Measurements from ENCODE around the gene RPTOR.

- TF ChIP-seq RBAK (tag by site-specific recombination; IDR thresholded peaks at IDR 0.05) (no peak), WT1 (tag by site-specific recombination; IDR thresholded peaks at IDR 0.05) (no peak), CTCF (tag by site-specific recombination; IDR thresholded peaks at IDR 0.05) (no peak), ZBTB26 (tag by site-specific recombination; optimal IDR thresholded peaks at IDR 0.05) (no peak), ZSCAN5A (tag by site-specific recombination; IDR thresholded peaks at IDR 0.05) (no peak), ZBTB7A (tag by site-specific recombination; IDR thresholded peaks at IDR 0.05; ENCODE audit: low read depth) (no peak), TCF7L2 (IDR thresholded peaks at IDR 0.05; ENCODE audit: borderline replicate concordance, low read depth, low read length) (no peak), ZNF121 (tag by site-specific recombination; IDR thresholded peaks at IDR 0.05) (no peak), ZNF530 (tag by site-specific recombination; IDR thresholded peaks at IDR 0.05; ENCODE audit: low read depth) (no peak), ZIC2 (tag by site-specific recombination; IDR thresholded peaks at IDR 0.05) (no peak), YY1 (tag by site-specific recombination; IDR thresholded peaks at IDR 0.05) (no peak), ZNF514 (tag by site-specific recombination; IDR thresholded peaks at IDR 0.05) (no peak), ZNF677 (tag by site-specific recombination; IDR thresholded peaks at IDR 0.05) (no peak)
These were observed 27.0 kb upstream of the RPTOR start for GRCh38 chr17:80517641-80518040.
